Panc1 (cell line): ENCODE data around the gene SHC3. TPM values are rescaled to one million over a fixed set of nuclear protein-coding genes. Genes with fewer than 3 reads are reported as not detected.

Source experiments
- ATAC-seq: fragments of 200-7000 bp; cut with Tn5 transposase; 2 replicates; pipeline ENCODE4 v1.9.1; 2020; ENCODE audit warnings: mild to moderate bottlenecking, moderate library complexity
- BruUV-seq: library from RNA; stranded (reverse); fragments of 400-500 nt; replicated peaks from 2 replicates; lab custom pipeline; 2021; lab: Mats Ljungman, UMichigan
- CTCF ChIA-PET: fragments of 300-600 bp; sonication (Branson Sonifier 250); formaldehyde crosslinking; loops from one replicate; lab custom pipeline; 2022; ENCODE audit warnings: antibody characterized with exemption; lab: Charles Lee
- POLR2A ChIA-PET: fragments of 300-600 bp; sonication (Branson Sonifier 250); formaldehyde crosslinking; loops from one replicate; lab custom pipeline; 2022; ENCODE audit warnings: antibody characterized with exemption; lab: Charles Lee
- DNase-seq: peaks from one replicate; pipeline ENCODE4 v3.0.0-alpha.2; 2010; ENCODE audit warnings: low read depth, low spot score
- H3K27ac ChIP-seq: 2 replicates; pipeline ENCODE4 v1.5.1; 2011; ENCODE audit warnings: mild to moderate bottlenecking, low read length, inconsistent platforms
- H3K27me3 ChIP-seq: fragments of 200-500 bp; sonication (Bioruptor generic); 2 replicates; pipeline ENCODE4 v1.6.0; 2014; ENCODE audit warnings: low read length, inconsistent platforms; ENCODE audit not compliant: control insufficient read depth, insufficient read depth
- H3K36me3 ChIP-seq: fragments of 200-500 bp; sonication (Bioruptor generic); 2 replicates; pipeline ENCODE4 v1.5.1; 2014; ENCODE audit warnings: inconsistent platforms, mild to moderate bottlenecking, low read length, moderate library complexity; ENCODE audit not compliant: control insufficient read depth, insufficient read depth
- H3K4me1 ChIP-seq: 2 replicates; pipeline ENCODE4 v1.5.1; 2011; ENCODE audit warnings: inconsistent platforms, mild to moderate bottlenecking, low read length, moderate library complexity; ENCODE audit not compliant: control insufficient read depth, insufficient read depth
- H3K4me3 ChIP-seq, 2 experiments: 2 replicates each; pipeline ENCODE4 v1.5.1; 2011 to 2012; ENCODE audit warnings: low read depth in 2 of 2, low read length in 2 of 2, mild to moderate bottlenecking in 2 of 2, inconsistent platforms in 1 of 2, moderate library complexity in 1 of 2
- H3K9me3 ChIP-seq: fragments of 200-500 bp; sonication (Bioruptor generic); 2 replicates; pipeline ENCODE4 v1.5.1; 2014; ENCODE audit warnings: low read depth, mild to moderate bottlenecking, inconsistent platforms, low read length, moderate library complexity; ENCODE audit not compliant: control insufficient read depth, insufficient read depth
- CTCF ChIP-seq: fragments of 450-650 bp; IDR thresholded peaks from 2 replicates; pipeline ENCODE4 v1.5.1; 2017; ENCODE audit warnings: mild to moderate bottlenecking
- POLR2AphosphoS5 ChIP-seq: IDR thresholded peaks from 2 replicates; pipeline ENCODE4 v1.6.1; 2012; ENCODE audit warnings: mild to moderate bottlenecking, low read depth, low read length, moderate library complexity
- REST ChIP-seq, 2 experiments: IDR thresholded peaks; 2 replicates each; pipeline ENCODE4 v1.6.1; 2011 to 2012; ENCODE audit warnings: low read depth in 2 of 2, control low read depth in 1 of 2, low read length in 1 of 2, mild to moderate bottlenecking in 1 of 2, moderate library complexity in 1 of 2; ENCODE audit not compliant: insufficient read depth in 1 of 2
- SIN3A ChIP-seq: IDR thresholded peaks from 2 replicates; pipeline ENCODE4 v1.6.1; 2012; ENCODE audit warnings: low read depth, mild to moderate bottlenecking, low read length, moderate library complexity, borderline replicate concordance; ENCODE audit not compliant: insufficient read depth
- TCF7L2 ChIP-seq: IDR thresholded peaks from 2 replicates; pipeline ENCODE4 v1.6.1; 2011; ENCODE audit warnings: mild to moderate bottlenecking, low read depth, low read length, inconsistent platforms
- in situ Hi-C: cut with HindIII; loops from 2 replicates; pipeline ENCODE4 v1.10.0; 2016; ENCODE audit warnings: low sequenced_read_pairs, low pct_unique_long_range_greater_than_20kb
- intact Hi-C: fragments of 100-400 bp; cut with micrococcal nuclease; formaldehyde crosslinking; loops from one replicate; pipeline ENCODE4 v1.10.0; 2022; ENCODE audit not compliant: unreplicated experiment
- total RNA-seq: library from RNA; stranded (reverse); gene quantifications from one replicate; pipeline ENCODE4 v1.2.1, GENCODE V29; 2021; ENCODE audit not compliant: unreplicated experiment

SHC3 gene
- total RNA-seq, 1 experiment from 2014 or later: 1.7 TPM

GRCh38 chr9:89020754-89021153 is 157.9 kb downstream of the SHC3 start:
- in situ Hi-C loops: no loop called here
- no peaks in the 10 kb centered on the region for H3K9me3 ChIP-seq
- ChIA-PET CTCF (interaction anchor here (0.5 kb wide), 1 partner anchor 717 kb away, joined by 4 read pairs; no protein-coding TSS in a partner anchor), POLR2A (interaction anchor here (0.6 kb wide), 1 partner anchor 153 kb away, joined by 3 read pairs; no protein-coding TSS in a partner anchor)
- no peak overlapping the region for H3K4me3 ChIP-seq
- TF ChIP-seq TCF7L2: no peak
- TF ChIP-seq SIN3A: no peak
- no peak for TF ChIP-seq REST (IDR thresholded peaks at IDR 0.05; ENCODE audit: insufficient read depth in 1 of 2, low read depth in 2 of 2, low read length in 1 of 2)
- no peak for TF ChIP-seq POLR2AphosphoS5
- TF ChIP-seq CTCF: no peak
- H3K27me3 ChIP-seq: no peaks in the 10 kb centered on the region
- ATAC-seq: no peak
- H3K27ac ChIP-seq: no peak overlapping the region
- no peaks in the 10 kb centered on the region for H3K4me1 ChIP-seq
- H3K36me3 ChIP-seq: no peaks in the 10 kb centered on the region
- no TSS peak for BruUV-seq
- intact Hi-C loops: loop anchor here (10.0 kb wide), 1 partner anchor 254 kb away; no protein-coding TSS in a partner anchor
- DNase-seq: no peak

- ATAC-seq: no peak
- Histone ChIP-seq H3K9me3 (no peaks in the 10 kb centered on the region), H3K4me3 (no peak overlapping the region), H3K27ac (no peak overlapping the region), H3K4me1 (no peaks in the 10 kb centered on the region), H3K36me3 (no peaks in the 10 kb centered on the region), H3K27me3 (no peaks in the 10 kb centered on the region)
- intact Hi-C loops: no loop called here
- BruUV-seq: no TSS peak
- TF ChIP-seq CTCF (no peak), POLR2AphosphoS5 (no peak), SIN3A (no peak), REST (IDR thresholded peaks at IDR 0.05; ENCODE audit: insufficient read depth in 1 of 2, low read depth in 2 of 2, low read length in 1 of 2) (no peak), TCF7L2 (no peak)
- in situ Hi-C loops: no loop called here
- ChIA-PET CTCF (no interaction called here), POLR2A (no interaction called here)
- DNase-seq: no peak
These were observed 163.3 kb downstream of the SHC3 start for GRCh38 chr9:89015336-89015735.
